Keratinocyte (primary cell): ENCODE measurements around the gene LDHB. TPM values are rescaled to one million over a fixed set of nuclear protein-coding genes. Genes with fewer than 3 reads are reported as not detected.

Source experiments
- DNase-seq: peaks from one replicate; pipeline ENCODE4 v3.0.0-alpha.2; 2011; ENCODE audit warnings: low read depth, missing footprints, low spot score
- FAIRE-seq: peaks from 2 replicates; lab custom pipeline; 2011; peaks lifted over from hg19 to GRCh38; lab: Jason Lieb, UNC
- H2AFZ ChIP-seq: 2 replicates; pipeline ENCODE4 v1.6.0; 2012; ENCODE audit warnings: low read length, control low read depth, inconsistent platforms; ENCODE audit not compliant: control insufficient read depth
- H3K27ac ChIP-seq: 2 replicates; pipeline ENCODE4 v1.5.1; 2011; ENCODE audit warnings: low read length; ENCODE audit not compliant: control insufficient read depth, insufficient read depth
- H3K27me3 ChIP-seq: 3 replicates; pipeline ENCODE4 v1.6.0; 2011; ENCODE audit warnings: low read length; ENCODE audit not compliant: control insufficient read depth, insufficient read depth; ENCODE audit errors: extremely low read depth
- H3K36me3 ChIP-seq, 2 experiments: 2 replicates in 1 of 2; 3 replicates in 1 of 2; pipeline ENCODE4 v1.5.1; 2011; ENCODE audit warnings: low read length in 2 of 2, mild to moderate bottlenecking in 1 of 2; ENCODE audit not compliant: control insufficient read depth in 2 of 2, insufficient read depth in 2 of 2; ENCODE audit errors: extremely low read depth in 1 of 2
- H3K4me1 ChIP-seq: 3 replicates; pipeline ENCODE4 v1.5.1; 2011; ENCODE audit warnings: low read length; ENCODE audit not compliant: control insufficient read depth, insufficient read depth; ENCODE audit errors: extremely low read depth
- H3K4me2 ChIP-seq: 3 replicates; pipeline ENCODE4 v1.6.0; 2011; ENCODE audit warnings: low read depth, low read length; ENCODE audit not compliant: control insufficient read depth, insufficient read depth; ENCODE audit errors: extremely low read depth
- H3K4me3 ChIP-seq, 3 experiments: fragments of 200-600 bp in 1 of 3; sonication (generic) in 1 of 3; 2 replicates in 2 of 3; 3 replicates in 1 of 3; pipeline ENCODE4 v1.5.1; 2011 to 2016; ENCODE audit warnings: low read length in 3 of 3, mild to moderate bottlenecking in 3 of 3, control low read depth in 2 of 3, inconsistent platforms in 1 of 3, low read depth in 1 of 3, mixed read lengths in 1 of 3, mixed run types in 1 of 3, moderate library complexity in 1 of 3; ENCODE audit not compliant: control insufficient read depth in 2 of 3, insufficient read depth in 2 of 3; ENCODE audit errors: extremely low read depth in 1 of 3
- H3K79me2 ChIP-seq: 2 replicates; pipeline ENCODE4 v1.6.0; 2012; ENCODE audit warnings: low read length; ENCODE audit not compliant: control insufficient read depth, insufficient read depth
- H3K9ac ChIP-seq: 3 replicates; pipeline ENCODE4 v1.6.0; 2011; ENCODE audit warnings: low read length; ENCODE audit not compliant: control insufficient read depth, insufficient read depth; ENCODE audit errors: extremely low read depth
- H3K9me1 ChIP-seq: 3 replicates; pipeline ENCODE4 v1.6.0; 2011; ENCODE audit warnings: low read length; ENCODE audit not compliant: control insufficient read depth, insufficient read depth; ENCODE audit errors: extremely low read depth
- H3K9me3 ChIP-seq: 2 replicates; pipeline ENCODE4 v1.5.1; 2012; ENCODE audit warnings: low read depth, low read length; ENCODE audit not compliant: control insufficient read depth
- H4K20me1 ChIP-seq: 3 replicates; pipeline ENCODE4 v1.6.0; 2011; ENCODE audit warnings: low read length; ENCODE audit not compliant: control insufficient read depth, insufficient read depth; ENCODE audit errors: extremely low read depth
- CTCF ChIP-seq, 3 experiments: IDR thresholded peaks in 1 of 3; conservative IDR thresholded peaks in 1 of 3; optimal IDR thresholded peaks in 1 of 3; 2 replicates in 2 of 3; 3 replicates in 1 of 3; pipeline versions ENCODE3 to v1.5.1; 2011; ENCODE audit warnings: low read length in 3 of 3, mild to moderate bottlenecking in 3 of 3, moderate library complexity in 2 of 3, control low read depth in 1 of 3, inconsistent platforms in 1 of 3; ENCODE audit not compliant: insufficient read depth in 2 of 3; ENCODE audit errors: extremely low read depth in 1 of 3
- EZH2 ChIP-seq: IDR thresholded peaks from one replicate; pipeline ENCODE4 v1.6.1; 2012; ENCODE audit warnings: inconsistent platforms, mild to moderate bottlenecking, low read length, moderate library complexity
- dilution Hi-C: fragments of 300-500 bp; cut with MboI; formaldehyde crosslinking; loops from one replicate; pipeline ENCODE4 v1.7.0; 2020; ENCODE audit warnings: low sequenced_read_pairs; ENCODE audit not compliant: extremely low pct_ligation_motif_present
- polyA plus RNA-seq, 5 experiments: library from polyadenylated mRNA; depleted of rRNA in 3 of 5; stranded (reverse) in 3 of 5; stranded (forward) in 1 of 5; unstranded in 1 of 5; fragments of >200 nt; gene quantifications; 1 replicate in 1 of 5; 2 replicates in 3 of 5; 3 replicates in 1 of 5; pipeline versions ENCODE4 v1.2.1 to v1.2.3, GENCODE V29; 2011 to 2012; ENCODE audit warnings: missing spikeins in 2 of 5, low read depth in 1 of 5, low replicate concordance in 1 of 5

LDHB gene
- polyA plus RNA-seq, 1 donor (not counting 4 experiments of a cell fraction or from before 2014, with no cell fraction given), result 1,063 TPM

- Histone ChIP-seq H3K9ac (no peak overlapping the region), H4K20me1 (no peaks in the 10 kb centered on the region), H3K27ac (no peak overlapping the region), H3K36me3 (no peaks in the 10 kb centered on the region), H3K4me1 (no peaks in the 10 kb centered on the region), H3K9me3 (no peaks in the 10 kb centered on the region), H3K27me3 (no peaks in the 10 kb centered on the region), H3K79me2 (no peaks in the 10 kb centered on the region), H3K4me3 (no peak overlapping the region), H2AFZ (no peak overlapping the region), H3K9me1 (no peaks in the 10 kb centered on the region), H3K4me2 (no peak overlapping the region)
- FAIRE-seq (no peak), DNase-seq (no peak)
- no peak for TF ChIP-seq EZH2
- TF ChIP-seq CTCF (optimal IDR thresholded peaks at IDR 0.05 in 1 of 3, IDR thresholded peaks at IDR 0.05 in 1 of 3, conservative IDR thresholded peaks at IDR 0.05 in 1 of 3; ENCODE audit: extremely low read depth in 1 of 3, insufficient read depth in 2 of 3, low read length in 3 of 3), result no peak
- dilution Hi-C loops, result loop anchor here (25.0 kb wide), 1 partner anchor 318 kb away; no protein-coding TSS in a partner anchor
These were observed 37.0 kb upstream of the LDHB start for GRCh38 chr12:21694660-21695059.

GRCh38 chr12:21691515-21691914 is 33.9 kb upstream of the LDHB start:
- no peaks in the 10 kb centered on the region for H3K4me1 ChIP-seq
- no peaks in the 10 kb centered on the region for H3K79me2 ChIP-seq
- H3K27me3 ChIP-seq, result no peaks in the 10 kb centered on the region
- no peak overlapping the region for H3K27ac ChIP-seq
- H3K9me3 ChIP-seq, result no peaks in the 10 kb centered on the region
- dilution Hi-C loops, result loop anchor here (25.0 kb wide), 1 partner anchor 321 kb away; no protein-coding TSS in a partner anchor
- DNase-seq (no peak), FAIRE-seq (no peak)
- no peaks in the 10 kb centered on the region for H3K36me3 ChIP-seq
- H3K4me2 ChIP-seq, result no peak overlapping the region
- H2AFZ ChIP-seq, result no peak overlapping the region
- TF ChIP-seq EZH2, result no peak
- no peak for TF ChIP-seq CTCF (optimal IDR thresholded peaks at IDR 0.05 in 1 of 3, IDR thresholded peaks at IDR 0.05 in 1 of 3, conservative IDR thresholded peaks at IDR 0.05 in 1 of 3; ENCODE audit: extremely low read depth in 1 of 3, insufficient read depth in 2 of 3, low read length in 3 of 3)
- H4K20me1 ChIP-seq, result no peaks in the 10 kb centered on the region
- no peak overlapping the region for H3K4me3 ChIP-seq
- no peak overlapping the region for H3K9ac ChIP-seq
- no peaks in the 10 kb centered on the region for H3K9me1 ChIP-seq
